Measurements from ENCODE around the gene PHYH. TPM values are rescaled to one million over a fixed set of nuclear protein-coding genes. Genes with fewer than 3 reads are reported as not detected.

Gene PHYH
- total RNA-seq, 1 donor from 2014 or later, result 17.2 TPM

DNA sequence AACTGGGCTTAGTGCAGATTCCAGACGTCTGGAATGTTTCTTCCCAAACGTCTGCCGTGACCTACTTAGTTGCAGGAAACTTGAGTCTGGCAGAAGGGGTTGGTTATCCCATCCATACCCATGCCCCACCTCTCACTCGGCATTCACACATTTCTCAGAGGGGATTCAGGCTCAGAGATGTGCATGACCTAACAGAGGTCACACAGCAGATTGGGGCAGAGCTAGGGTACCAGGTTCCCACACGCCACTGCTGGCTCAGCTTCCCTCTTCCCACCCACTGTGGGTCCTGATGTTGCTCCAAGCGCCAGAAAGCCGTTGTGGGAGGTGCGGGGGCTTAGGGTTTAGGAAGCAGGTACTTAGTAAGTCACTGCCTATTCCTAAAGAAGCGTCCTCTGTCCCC lies 68.7 kb downstream of the PHYH start:
- no peak for DNase-seq (ENCODE audit: extremely low read depth, low read depth, low spot score)

Other genes starting within 250 kb of the PHYH start
- gene OPTN, start 199.9 kb downstream of the PHYH start, total RNA-seq, result 114 and 126 TPM in 2 replicates
- 2.9 and 13.2 TPM in 2 replicates for gene MCM10, start 138.5 kb downstream of the PHYH start, total RNA-seq
- gene UCMA, start 65.7 kb downstream of the PHYH start, total RNA-seq, result not detected in 2 replicates
- 43.7 and 45.8 TPM in 2 replicates for gene SEPHS1, start 48.2 kb upstream of the PHYH start, total RNA-seq
- gene BEND7, start 228.9 kb upstream of the PHYH start, total RNA-seq, result 13.8 and 18.3 TPM in 2 replicates

Data from glomerular endothelial cell (primary cell).